Measurements from ENCODE around the gene LSM14A. TPM values are rescaled to one million over a fixed set of nuclear protein-coding genes. Genes with fewer than 3 reads are reported as not detected.

LSM14A gene
- total RNA-seq, result 138 TPM in 2 replicates

GRCh38 chr19:34171877-34172660 is at the start of gene LSM14A:
TSS of gene LSM14A (plus strand) at chr19:34172504. CDS start at chr19:34172643, 139 bp downstream.

GRCh38 chr19:34254046-34254697 is 81.9 kb downstream of the LSM14A start, which contains the start of gene GARRE1:
TSS of gene GARRE1 (plus strand) at chr19:34254554. CDS start at chr19:34300474, 45,920 bp downstream.

Other genes starting within 250 kb of the LSM14A start
- gene GARRE1, start 82.0 kb downstream of the LSM14A start, total RNA-seq, result 40.7 and 57.2 TPM in 2 replicates
- 78.8 and 104 TPM in 2 replicates for gene GPI, start 192.7 kb downstream of the LSM14A start, total RNA-seq
- gene PDCD2L, start 231.9 kb downstream of the LSM14A start, total RNA-seq, result 10.3 and 12.1 TPM in 2 replicates